Smooth muscle cell (in vitro differentiated cells): ENCODE results near the gene PSMD2. TPM values are rescaled to one million over a fixed set of nuclear protein-coding genes. Genes with fewer than 3 reads are reported as not detected.

Experiments used
- DNase-seq: peaks from one replicate; lab custom pipeline; 2025; ENCODE audit not compliant: unreplicated experiment; lab: John Stamatoyannopoulos, UW
- H2AFZ ChIP-seq: fragments of 200-600 bp; sonication (generic); 2 replicates; pipeline ENCODE4 v1.6.0; 2016; ENCODE audit warnings: antibody characterized with exemption, low read depth, mild to moderate bottlenecking
- H3F3A ChIP-seq: fragments of 200-600 bp; sonication (generic); 2 replicates; pipeline ENCODE4 v1.6.0; 2017; ENCODE audit warnings: antibody characterized with exemption, low read depth
- H3K27ac ChIP-seq: fragments of 200-600 bp; sonication (generic); 2 replicates; pipeline ENCODE4 v1.5.1; 2016; ENCODE audit warnings: low read depth, mild to moderate bottlenecking
- H3K27me3 ChIP-seq: fragments of 200-600 bp; sonication (generic); 2 replicates; pipeline ENCODE4 v1.6.1; 2016; ENCODE audit warnings: low read depth, mild to moderate bottlenecking
- H3K36me3 ChIP-seq: fragments of 200-600 bp; sonication (generic); 2 replicates; pipeline ENCODE4 v1.5.1; 2016; ENCODE audit warnings: low read depth
- H3K4me1 ChIP-seq: fragments of 200-600 bp; sonication (generic); 2 replicates; pipeline ENCODE4 v1.5.1; 2016; ENCODE audit warnings: low read depth
- H3K4me2 ChIP-seq: fragments of 200-600 bp; sonication (generic); 2 replicates; pipeline ENCODE4 v1.6.0; 2016; ENCODE audit warnings: mild to moderate bottlenecking
- H3K4me3 ChIP-seq: fragments of 200-600 bp; sonication (generic); 2 replicates; pipeline ENCODE4 v1.5.1; 2016; ENCODE audit warnings: mild to moderate bottlenecking
- H3K79me2 ChIP-seq: fragments of 200-600 bp; sonication (generic); 2 replicates; pipeline ENCODE4 v1.6.0; 2016; ENCODE audit warnings: low read depth, mild to moderate bottlenecking
- H3K9ac ChIP-seq: fragments of 200-600 bp; sonication (generic); 2 replicates; pipeline ENCODE4 v1.6.0; 2016; ENCODE audit warnings: low read depth
- H3K9me3 ChIP-seq: fragments of 200-600 bp; sonication (generic); replicated peaks from 2 replicates; pipeline ENCODE4 v1.5.1; 2016; ENCODE audit warnings: low read depth
- H4K20me1 ChIP-seq: fragments of 200-600 bp; sonication (generic); 2 replicates; pipeline ENCODE4 v1.6.0; 2016; ENCODE audit warnings: low read depth
- WGBS: methylation state at CpG from one replicate; pipeline ENCODE4 v1.1.7; 2016; ENCODE audit warnings: low lambda C conversion rate; 5-methylcytosine and 5-hydroxymethylcytosine counted together
- polyA plus RNA-seq: library from polyadenylated mRNA; unstranded; fragments of >200 nt; fragmentation: Nextera tagmentation; extraction: Ambion mirVana; gene quantifications from 2 replicates; pipeline ENCODE4 v1.2.1, GENCODE V29; 2016
- total RNA-seq: library from RNA; depleted of rRNA; stranded (reverse); fragments of >200 nt; gene quantifications from 2 replicates; pipeline ENCODE4 v1.2.3, GENCODE V29; 2014
- TF ChIP-seq, protein P1 (sequence below): fragments of 200-600 bp; sonication (generic); IDR thresholded peaks from 2 replicates; pipeline ENCODE4 v1.5.1; 2017; ENCODE audit warnings: borderline replicate concordance, mild to moderate bottlenecking, antibody characterized with exemption; ENCODE audit not compliant: insufficient read depth, poor library complexity, severe bottlenecking

PSMD2 gene
- total and polyA plus RNA-seq, 2 experiments from 2014 or later, result 315 to 356 TPM

GRCh38 chr3:184255291-184256039 is 43.6 kb upstream of the PSMD2 start:
- no peak overlapping the region for H2AFZ ChIP-seq
- H3K36me3 ChIP-seq, result no peaks in the 10 kb centered on the region
- TF ChIP-seq, protein P1, sequence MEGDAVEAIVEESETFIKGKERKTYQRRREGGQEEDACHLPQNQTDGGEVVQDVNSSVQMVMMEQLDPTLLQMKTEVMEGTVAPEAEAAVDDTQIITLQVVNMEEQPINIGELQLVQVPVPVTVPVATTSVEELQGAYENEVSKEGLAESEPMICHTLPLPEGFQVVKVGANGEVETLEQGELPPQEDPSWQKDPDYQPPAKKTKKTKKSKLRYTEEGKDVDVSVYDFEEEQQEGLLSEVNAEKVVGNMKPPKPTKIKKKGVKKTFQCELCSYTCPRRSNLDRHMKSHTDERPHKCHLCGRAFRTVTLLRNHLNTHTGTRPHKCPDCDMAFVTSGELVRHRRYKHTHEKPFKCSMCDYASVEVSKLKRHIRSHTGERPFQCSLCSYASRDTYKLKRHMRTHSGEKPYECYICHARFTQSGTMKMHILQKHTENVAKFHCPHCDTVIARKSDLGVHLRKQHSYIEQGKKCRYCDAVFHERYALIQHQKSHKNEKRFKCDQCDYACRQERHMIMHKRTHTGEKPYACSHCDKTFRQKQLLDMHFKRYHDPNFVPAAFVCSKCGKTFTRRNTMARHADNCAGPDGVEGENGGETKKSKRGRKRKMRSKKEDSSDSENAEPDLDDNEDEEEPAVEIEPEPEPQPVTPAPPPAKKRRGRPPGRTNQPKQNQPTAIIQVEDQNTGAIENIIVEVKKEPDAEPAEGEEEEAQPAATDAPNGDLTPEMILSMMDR, result no peak
- peaks cover 19% of the 10 kb centered on the region for H4K20me1 ChIP-seq
- no peak for DNase-seq
- no peaks in the 10 kb centered on the region for H3F3A ChIP-seq
- H3K27me3 ChIP-seq, result peaks cover 19% of the 10 kb centered on the region
- no peak overlapping the region for H3K4me2 ChIP-seq
- no peak overlapping the region for H3K27ac ChIP-seq
- no peaks in the 10 kb centered on the region for H3K9me3 ChIP-seq
- H3K4me1 ChIP-seq, result peaks cover 6% of the 10 kb centered on the region
- 90% methylated on average over 3 of the region's 3 CpGs for WGBS
- no peak overlapping the region for H3K4me3 ChIP-seq
- H3K9ac ChIP-seq, result no peak overlapping the region
- H3K79me2 ChIP-seq, result no peaks in the 10 kb centered on the region

GRCh38 chr3:184257083-184257915 is 41.7 kb upstream of the PSMD2 start:
- H4K20me1 ChIP-seq, result peaks cover 24% of the 10 kb centered on the region
- 95% methylated on average over 23 of the region's 23 CpGs for WGBS
- peaks cover 35% of the 10 kb centered on the region for H3K27me3 ChIP-seq

DNA sequence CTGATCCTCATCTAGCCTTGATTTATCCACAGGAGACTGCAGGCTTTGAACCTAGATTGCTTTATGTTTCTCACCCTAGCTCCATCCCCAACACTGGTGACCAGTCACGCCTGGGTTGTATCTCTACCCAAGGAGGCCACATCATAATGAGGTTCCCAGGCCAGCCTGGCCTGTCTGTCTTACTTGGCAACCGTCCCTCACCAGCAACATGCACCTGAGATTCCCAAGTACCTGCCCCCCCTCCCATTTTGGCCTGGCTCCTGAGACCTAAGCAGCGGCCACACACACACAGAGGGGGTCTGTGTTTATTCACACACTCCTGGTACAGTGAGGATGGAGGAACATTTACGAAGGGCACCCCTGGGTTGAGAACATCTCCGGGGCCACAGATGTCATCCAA is 40.1 kb upstream of the PSMD2 start:
- no peaks in the 10 kb centered on the region for H3K9me3 ChIP-seq
- no peak overlapping the region for H3K9ac ChIP-seq
- peaks cover 18% of the 10 kb centered on the region for H3K4me1 ChIP-seq
- no peaks in the 10 kb centered on the region for H3K36me3 ChIP-seq
- H3K4me3 ChIP-seq, result no peak overlapping the region
- H3F3A ChIP-seq, result peaks cover 6% of the 10 kb centered on the region
- H4K20me1 ChIP-seq, result peaks cover 23% of the 10 kb centered on the region
- H3K27ac ChIP-seq, result no peak overlapping the region
- no peaks in the 10 kb centered on the region for H3K79me2 ChIP-seq
- TF ChIP-seq, protein P1, result no peak
- no peak overlapping the region for H2AFZ ChIP-seq
- 85% methylated on average over 5 of the region's 5 CpGs for WGBS
- DNase-seq, result no peak
- peaks cover 49% of the 10 kb centered on the region for H3K27me3 ChIP-seq
- no peak overlapping the region for H3K4me2 ChIP-seq

More at GRCh38 chr3:184257083-184257915, 41.7 kb upstream of the PSMD2 start:
- H3K4me2 ChIP-seq, result no peak overlapping the region
- H3K79me2 ChIP-seq, result no peaks in the 10 kb centered on the region
- no peaks in the 10 kb centered on the region for H3K9me3 ChIP-seq
- peaks cover 16% of the 10 kb centered on the region for H3K4me1 ChIP-seq
- TF ChIP-seq, protein P1, result no peak
- DNase-seq, result no peak
- no peak overlapping the region for H3K9ac ChIP-seq
- no peak overlapping the region for H2AFZ ChIP-seq
- H3F3A ChIP-seq, result peaks cover 6% of the 10 kb centered on the region
- no peak overlapping the region for H3K4me3 ChIP-seq
- H3K27ac ChIP-seq, result no peak overlapping the region
- H3K36me3 ChIP-seq, result no peaks in the 10 kb centered on the region
